Left cardiac atrium (tissue), 4 donors: ENCODE results near the gene PRKCE. TPM values are rescaled to one million over a fixed set of nuclear protein-coding genes. Genes with fewer than 3 reads are reported as not detected.
A peak's percentile ranks its signal among the peaks of the same experiment; 100 is the strongest.

Experiments used
- ATAC-seq, 2 donors: fragments of 200-7000 bp; cut with Tn5 transposase; one replicate each; pipeline ENCODE4 v1.9.1; 2020; ENCODE audit warnings: mild to moderate bottlenecking in 2 of 2, moderate library complexity in 2 of 2
- DNase-seq: peaks from one replicate; pipeline ENCODE4 v3.0.0-alpha.2; 2020
- intact Hi-C, 2 donors: fragments of 100-400 bp; cut with DNase I; formaldehyde crosslinking; loops; one replicate each; pipeline versions ENCODE4 v1.14.1 to v1.15.1; 2022 to 2023
- total RNA-seq, 2 donors: library from RNA; stranded (reverse); fragmentation: NEBNext Ultra II Directional; extraction: Animal tissue kit (Norgen Biotek cat#: 25700); gene quantifications; one replicate each; pipeline ENCODE4 v1.2.1, GENCODE V29; 2021
- donor health status: DM: no; HTN: yes; CAD: no.
- donor health status: DM: no; HTN: yes; CAD: no; lungs with severe emphysema.
- donor health status: DM: yes; HTN: yes; CAD: no.
- donor health status: Dilated cardiomyopathy.

The PRKCE gene
- total RNA-seq, 2 donors from 2014 or later = 17.9 to 24.8 TPM

GRCh38 chr2:45627911-45628310 lies 23.6 kb upstream of the PRKCE start:
- intact Hi-C loops = no loop called here
- DNase-seq = no peak
- ATAC-seq = no peak

DNA sequence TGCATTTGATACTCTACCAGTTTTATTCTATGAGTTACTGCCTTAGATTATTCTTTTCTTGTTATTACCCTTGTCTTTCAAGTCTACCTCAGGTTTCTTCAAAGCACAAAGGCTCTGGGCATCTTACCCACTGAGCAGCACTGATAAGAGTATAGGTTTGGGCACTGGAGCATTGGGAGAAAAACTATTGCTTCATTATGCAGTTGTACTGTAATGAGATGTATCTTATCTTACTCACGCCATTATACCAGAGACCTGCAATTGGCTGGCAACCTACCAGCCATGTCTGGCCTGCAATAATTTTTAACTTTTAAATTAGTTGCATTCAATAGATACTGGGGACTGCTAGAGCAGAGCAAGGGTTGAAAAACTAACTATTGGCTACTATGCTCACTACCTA lies 21.5 kb upstream of the PRKCE start:
- no peak for ATAC-seq
- no peak for DNase-seq
- intact Hi-C loops = no loop called here

- DNase-seq (no peak), ATAC-seq (no peak)
- intact Hi-C loops = no loop called here
Measured at GRCh38 chr2:45631319-45631718, 20.2 kb upstream of the PRKCE start.

DNA sequence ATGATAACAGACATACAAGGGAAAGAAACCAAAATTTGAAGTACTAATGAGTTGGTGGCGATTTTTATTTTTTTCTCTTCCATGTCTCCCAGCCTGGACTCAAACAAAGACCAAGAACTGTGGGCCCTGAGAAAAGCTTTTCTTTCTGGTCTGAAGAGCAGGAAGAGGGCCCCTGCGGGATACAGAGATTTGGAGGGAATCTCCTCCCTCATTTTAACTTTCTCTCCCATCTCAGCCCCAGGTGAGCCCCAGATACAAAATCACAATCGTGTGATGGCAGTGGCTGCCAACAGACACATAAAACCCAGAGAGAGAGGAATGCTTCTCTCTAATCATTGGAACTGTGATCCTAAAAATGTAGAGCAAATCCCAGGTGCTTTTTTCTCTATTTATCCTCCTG lies 19.5 kb upstream of the PRKCE start:
- no peak for ATAC-seq
- intact Hi-C loops = no loop called here
- no peak for DNase-seq

- DNase-seq (no peak), ATAC-seq (no peak)
- intact Hi-C loops = no loop called here
Measured at GRCh38 chr2:45634223-45634622, 17.3 kb upstream of the PRKCE start.

DNA sequence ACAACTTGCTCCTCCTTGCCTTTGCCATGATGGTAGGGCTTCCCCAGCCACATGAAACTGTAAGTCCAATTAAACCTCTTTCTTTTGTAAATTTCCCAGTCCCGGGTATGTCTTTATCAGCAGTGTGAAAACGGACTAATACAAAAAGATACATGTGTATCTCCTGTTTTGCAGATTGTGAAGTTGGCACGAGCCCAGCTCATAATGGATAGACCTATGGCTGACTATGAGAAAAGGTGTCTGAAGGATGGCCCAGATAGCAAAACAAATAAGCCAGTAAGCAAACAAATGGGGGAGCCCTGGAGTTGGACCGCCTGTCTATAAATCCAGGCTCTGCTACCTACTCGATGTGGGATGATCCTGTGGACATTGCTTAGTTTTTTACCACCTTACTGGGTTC lies 15.5 kb upstream of the PRKCE start:
- ATAC-seq (no peak), DNase-seq (no peak)
- intact Hi-C loops = no loop called here

- ATAC-seq (no peak), DNase-seq (no peak)
- intact Hi-C loops = no loop called here
Measured at GRCh38 chr2:45637440-45637839, 14.0 kb upstream of the PRKCE start.

DNA sequence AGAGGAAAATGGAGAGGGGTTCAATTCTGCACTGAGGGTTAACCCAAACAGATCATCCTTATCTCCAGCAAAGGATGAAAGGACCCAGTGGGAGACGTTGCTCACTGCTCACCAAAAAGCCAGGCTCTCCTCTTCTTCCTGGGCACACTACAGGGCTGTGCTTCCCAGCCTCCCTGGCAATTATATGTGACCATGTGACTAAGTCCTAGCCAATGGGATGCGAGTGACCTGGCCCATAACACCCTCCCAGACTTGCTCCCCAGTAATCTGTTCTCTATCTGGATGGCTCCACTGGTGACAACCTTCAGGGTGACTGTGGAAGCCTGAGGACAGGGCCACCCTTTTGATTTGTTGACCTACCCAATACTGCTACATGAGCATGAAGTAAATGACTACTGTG lies 10.9 kb upstream of the PRKCE start:
- ATAC-seq = no peak
- no peak for DNase-seq
- intact Hi-C loops = loop anchor here in 1 of 2 donors (5.0 kb wide), 1 partner anchor 137 kb away; no protein-coding TSS in a partner anchor

DNA sequence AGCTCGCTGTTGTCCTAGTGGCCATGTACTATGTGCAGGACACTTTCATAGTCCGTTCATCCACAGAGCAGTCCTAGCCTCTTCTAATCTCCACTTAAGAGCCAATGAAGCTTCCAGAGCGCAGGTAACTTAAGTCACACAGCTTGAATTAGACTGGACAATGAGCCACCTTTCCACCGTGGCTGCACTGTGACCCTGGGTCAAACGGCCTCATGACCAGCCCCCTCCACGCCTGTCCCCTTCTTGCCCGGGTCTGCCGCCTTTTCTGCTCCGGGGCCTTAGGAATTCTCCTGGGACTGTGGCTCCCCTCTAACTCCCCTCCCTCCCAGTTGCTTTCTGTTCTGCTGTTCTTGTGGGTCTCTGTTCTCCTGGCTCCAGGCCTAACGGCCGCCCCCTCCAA lies 8.4 kb upstream of the PRKCE start:
- DNase-seq (no peak), ATAC-seq (peak; percentile 7 to 19)
- intact Hi-C loops = loop anchor here (2.0 to 5.0 kb wide), 2 partner anchors 134 to 294 kb away; no protein-coding TSS in a partner anchor

DNA sequence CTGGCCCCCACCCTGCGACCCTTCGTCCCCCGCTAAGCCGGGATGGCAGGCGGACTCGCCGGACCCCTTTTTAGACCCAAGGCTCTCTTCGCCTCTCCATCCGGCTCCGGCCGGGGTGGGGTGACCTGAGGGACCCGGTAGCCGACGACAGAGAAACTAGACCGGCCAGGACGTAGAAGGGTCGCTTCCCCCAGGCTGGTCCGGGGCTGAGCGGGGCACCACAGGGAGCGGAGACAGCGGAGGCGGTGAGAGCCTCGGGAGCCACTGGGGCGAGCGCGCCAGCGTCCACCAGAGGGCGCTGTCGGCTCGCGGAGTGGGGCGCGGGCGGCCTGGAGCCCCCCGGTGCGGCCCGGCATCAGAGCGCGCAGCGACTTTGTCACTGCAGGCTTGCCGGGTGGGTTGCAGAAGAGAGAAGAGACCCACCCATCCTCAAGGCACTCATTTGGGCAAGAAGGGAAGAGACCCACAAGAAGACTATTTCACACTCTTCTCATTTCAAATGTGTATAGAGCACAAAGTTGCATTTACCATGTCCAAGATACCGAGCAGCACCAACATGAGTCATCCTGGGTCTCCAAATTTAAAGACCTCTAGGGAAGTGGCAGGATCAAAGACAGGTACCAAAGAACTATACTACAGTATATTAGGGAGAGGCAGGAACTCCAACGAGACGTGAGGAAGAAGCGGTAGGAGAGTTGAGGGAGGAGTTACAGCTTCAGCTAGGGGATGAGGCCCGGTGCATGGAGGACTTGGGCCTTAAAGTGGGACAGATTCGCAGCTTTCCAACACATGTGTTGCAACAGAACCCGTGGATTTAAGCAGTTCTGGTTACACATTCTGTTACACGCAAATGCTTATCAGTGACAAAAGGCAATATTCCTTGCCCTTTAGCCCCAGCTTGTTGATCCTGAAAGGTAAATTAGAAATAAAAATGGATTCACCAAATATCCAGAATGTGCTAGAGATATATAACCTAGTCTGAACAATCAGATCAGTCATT lies 7.6 kb upstream of the PRKCE start:
- ATAC-seq = peak; percentile 97 to 98
- intact Hi-C loops = loop anchor here (2.0 to 5.0 kb wide), 2 partner anchors 133 to 293 kb away; no protein-coding TSS in a partner anchor

DNA sequence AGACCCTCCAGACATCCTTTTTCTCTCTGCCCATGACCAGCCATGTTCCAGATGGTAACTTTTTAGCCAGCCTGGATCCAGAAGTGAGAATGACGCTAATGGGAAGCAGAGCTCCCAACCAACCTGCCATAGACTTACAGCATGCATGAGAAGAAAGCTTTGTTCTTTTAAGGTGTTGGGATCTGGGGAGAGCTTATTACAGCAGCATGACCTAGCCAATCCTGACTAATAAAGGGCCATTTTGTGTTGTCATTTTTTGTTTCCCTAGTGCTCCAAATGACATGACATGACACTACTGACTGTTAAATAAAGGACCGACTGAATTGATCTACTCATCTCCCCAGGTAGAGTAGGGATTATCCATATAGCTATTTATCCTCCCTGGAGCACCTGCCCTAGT lies 5.2 kb upstream of the PRKCE start:
- no peak for ATAC-seq
- intact Hi-C loops = loop anchor here in 1 of 2 donors (5.0 kb wide), 1 partner anchor 136 kb away; no protein-coding TSS in a partner anchor
- DNase-seq = no peak

More for the DNA sequence above, 7.6 kb upstream of the PRKCE start:
- peak; percentile 70 for DNase-seq

- ATAC-seq (no peak), DNase-seq (no peak)
- intact Hi-C loops = loop anchor here in 1 of 2 donors (5.0 kb wide), 1 partner anchor 135 kb away; no protein-coding TSS in a partner anchor
Measured at GRCh38 chr2:45647356-45647755, 4.1 kb upstream of the PRKCE start.

- DNase-seq (no peak), ATAC-seq (no peak)
- intact Hi-C loops = loop anchor here in 1 of 2 donors (5.0 kb wide), 1 partner anchor 134 kb away; no protein-coding TSS in a partner anchor
Measured at GRCh38 chr2:45647986-45648520, 3.4 kb upstream of the PRKCE start.

- no peak for DNase-seq
- no peak for ATAC-seq
- intact Hi-C loops = loop anchor here in 1 of 2 donors (5.0 kb wide), 1 partner anchor 134 kb away; no protein-coding TSS in a partner anchor
Measured at GRCh38 chr2:45648636-45649035, 2.8 kb upstream of the PRKCE start.

- intact Hi-C loops = loop anchor here in 1 of 2 donors (5.0 kb wide), 1 partner anchor 133 kb away; no protein-coding TSS in a partner anchor
- DNase-seq (no peak), ATAC-seq (no peak)
Measured at GRCh38 chr2:45649462-45649857, 2.0 kb upstream of the PRKCE start.

DNA sequence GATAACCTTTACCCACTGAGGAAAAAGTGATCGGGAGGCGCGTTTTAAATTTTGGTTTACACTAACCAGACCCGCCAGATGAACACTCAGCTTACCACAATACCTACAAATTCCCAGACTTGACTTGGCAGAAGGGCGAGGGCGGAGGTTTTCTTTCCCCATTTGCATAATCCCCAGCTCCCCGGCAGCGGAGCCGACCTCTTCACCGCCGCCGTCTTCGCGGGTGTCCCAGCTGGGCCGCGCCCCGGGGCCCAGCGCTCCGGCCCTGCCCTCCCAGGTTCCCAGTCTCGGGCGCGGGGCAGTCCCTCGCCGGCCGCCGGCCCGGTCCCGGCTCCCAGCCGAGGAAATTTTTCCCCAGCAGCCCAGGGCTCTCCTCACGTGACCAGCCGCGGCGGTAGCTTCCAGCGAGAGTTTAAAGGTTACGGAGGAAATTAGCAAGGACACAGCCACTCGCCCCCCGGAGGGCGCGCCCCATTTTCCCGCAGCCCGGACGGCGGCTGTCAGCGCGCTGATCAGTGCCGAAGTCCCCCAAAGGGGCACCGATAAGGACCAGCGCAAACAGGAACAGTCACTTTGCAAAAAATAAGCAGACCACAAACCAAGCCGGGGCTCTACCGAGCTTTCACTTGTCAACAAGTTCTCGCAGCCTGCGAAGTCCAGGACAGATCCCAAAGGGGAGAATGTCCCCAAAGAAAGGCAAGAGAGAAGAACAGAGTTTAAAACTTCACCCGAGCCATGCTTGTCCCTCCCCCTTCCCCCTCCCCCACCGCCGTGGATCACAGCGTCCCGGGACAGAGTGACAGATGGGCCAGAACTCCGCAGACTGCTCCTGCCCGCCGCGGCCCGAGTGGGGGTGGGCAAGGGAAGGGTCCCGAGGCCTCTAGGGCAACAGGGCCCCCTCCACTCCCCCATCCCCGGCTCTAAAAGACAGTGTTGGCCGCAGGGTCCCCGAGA lies 1.3 kb upstream of the PRKCE start:
- peak; percentile 81 for DNase-seq
- intact Hi-C loops = loop anchor here in 1 of 2 donors (5.0 kb wide), 2 partner anchors 122 to 132 kb away; no protein-coding TSS in a partner anchor
- ATAC-seq = peak; percentile 62 to 66

DNA sequence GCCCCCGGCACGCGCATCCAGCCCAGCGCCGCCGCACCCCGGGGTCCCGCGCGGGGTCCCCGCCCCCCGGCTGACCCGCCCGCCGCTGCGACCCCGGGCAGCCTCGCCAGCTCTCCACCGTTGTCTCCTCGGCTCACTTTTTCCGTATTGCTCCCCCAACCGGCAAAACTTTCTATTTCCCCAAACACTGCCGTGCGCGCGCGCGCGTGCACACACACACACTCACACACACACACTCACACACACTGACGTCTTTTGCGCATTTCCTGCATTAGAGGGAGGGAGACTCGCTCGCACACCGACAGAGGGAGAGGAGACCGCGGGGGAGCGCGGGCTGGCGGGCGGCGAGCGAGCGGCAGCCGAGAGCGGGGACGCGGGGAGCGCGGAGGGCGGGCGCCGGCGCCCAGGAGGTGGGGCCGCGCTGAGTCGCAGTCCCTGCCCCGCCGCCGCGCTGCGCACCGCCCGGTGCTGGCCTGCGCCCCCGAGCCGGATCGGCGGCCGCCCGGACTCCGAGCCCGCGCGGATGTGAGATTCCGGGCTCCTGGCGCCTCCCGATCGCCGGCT lies 542 bp upstream of the PRKCE start:
- ATAC-seq (peak; percentile 86 to 87), DNase-seq (peak; percentile 95)
- intact Hi-C loops = loop anchor here in 1 of 2 donors (5.0 kb wide), 1 partner anchor 121 kb away; no protein-coding TSS in a partner anchor
